Measurements from ENCODE around the gene NCBP2L. TPM values are rescaled to one million over a fixed set of nuclear protein-coding genes. Genes with fewer than 3 reads are reported as not detected.

NCBP2L gene
- total RNA-seq, 2 experiments from 2014 or later = not detected

DNA sequence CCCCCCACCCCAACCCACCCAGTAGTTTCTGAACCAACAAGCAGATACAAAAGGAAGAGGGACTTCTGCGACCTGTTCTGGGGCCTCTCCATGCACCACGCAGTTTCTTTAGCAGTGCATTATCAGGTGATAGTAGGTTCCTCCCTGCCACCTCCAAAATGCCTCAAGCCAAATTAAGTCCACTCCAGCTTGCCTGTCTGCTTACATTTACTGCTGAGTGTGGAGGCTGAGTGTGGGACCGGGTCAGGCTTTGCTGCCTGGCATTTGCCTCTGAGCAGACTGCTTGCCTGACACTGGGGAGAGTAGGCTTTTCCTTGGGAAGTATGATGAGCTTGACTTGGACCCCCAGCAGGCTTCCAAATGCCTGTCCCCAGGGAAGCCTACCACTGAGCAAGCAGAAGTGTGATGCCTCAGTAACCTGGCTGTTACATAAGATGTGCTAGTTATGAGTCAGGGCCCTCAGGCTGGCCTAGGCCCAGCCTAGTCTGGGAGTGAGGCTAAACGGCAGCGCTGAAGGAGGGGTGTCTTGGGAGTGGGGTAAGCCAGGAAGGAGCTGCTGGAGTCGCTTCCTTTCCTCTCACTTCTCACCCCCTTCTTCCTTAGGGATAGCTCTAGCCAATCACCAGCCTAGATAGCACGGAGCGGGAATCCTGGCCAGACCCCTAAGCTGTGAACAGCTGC is 10.9 kb upstream of the NCBP2L start:
- TF ChIP-seq, protein P1, sequence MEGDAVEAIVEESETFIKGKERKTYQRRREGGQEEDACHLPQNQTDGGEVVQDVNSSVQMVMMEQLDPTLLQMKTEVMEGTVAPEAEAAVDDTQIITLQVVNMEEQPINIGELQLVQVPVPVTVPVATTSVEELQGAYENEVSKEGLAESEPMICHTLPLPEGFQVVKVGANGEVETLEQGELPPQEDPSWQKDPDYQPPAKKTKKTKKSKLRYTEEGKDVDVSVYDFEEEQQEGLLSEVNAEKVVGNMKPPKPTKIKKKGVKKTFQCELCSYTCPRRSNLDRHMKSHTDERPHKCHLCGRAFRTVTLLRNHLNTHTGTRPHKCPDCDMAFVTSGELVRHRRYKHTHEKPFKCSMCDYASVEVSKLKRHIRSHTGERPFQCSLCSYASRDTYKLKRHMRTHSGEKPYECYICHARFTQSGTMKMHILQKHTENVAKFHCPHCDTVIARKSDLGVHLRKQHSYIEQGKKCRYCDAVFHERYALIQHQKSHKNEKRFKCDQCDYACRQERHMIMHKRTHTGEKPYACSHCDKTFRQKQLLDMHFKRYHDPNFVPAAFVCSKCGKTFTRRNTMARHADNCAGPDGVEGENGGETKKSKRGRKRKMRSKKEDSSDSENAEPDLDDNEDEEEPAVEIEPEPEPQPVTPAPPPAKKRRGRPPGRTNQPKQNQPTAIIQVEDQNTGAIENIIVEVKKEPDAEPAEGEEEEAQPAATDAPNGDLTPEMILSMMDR (conservative IDR thresholded peaks at IDR 0.05; ENCODE audit: low read length) = no peak
- no peak for TF ChIP-seq EZH2phosphoT487 (IDR thresholded peaks at IDR 0.05; ENCODE audit: borderline replicate concordance, low read depth, low read length)
- no TSS peak for BruUV-seq (replicated peaks)
- ChIA-PET CTCF (ENCODE audit: unreplicated experiment) (interaction anchor here (0.6 kb wide), 1 partner anchor 834 kb away, joined by 6 read pairs; no protein-coding TSS in a partner anchor), POLR2A (no interaction called here)
- Histone ChIP-seq H3K36me3 (ENCODE audit: insufficient read depth, low read length) (no peaks in the 10 kb centered on the region), H2AFZ (ENCODE audit: low read length) (no peak overlapping the region), H4K20me1 (ENCODE audit: insufficient read depth, low read length) (no peaks in the 10 kb centered on the region), H3K79me2 (ENCODE audit: insufficient read depth, low read depth, low read length) (no peaks in the 10 kb centered on the region), H3K9me2 (ENCODE audit: insufficient read depth, low read length) (no peaks in the 10 kb centered on the region), H3K9me3 (ENCODE audit: low read length) (no peaks in the 10 kb centered on the region), H3K4me3 (ENCODE audit: low read depth, low read length, poor library complexity, severe bottlenecking) (no peak overlapping the region), H3K4me1 (ENCODE audit: insufficient read depth, low read length, poor library complexity, severe bottlenecking) (no peaks in the 10 kb centered on the region), H3K27ac (ENCODE audit: low read depth, low read length, poor library complexity, severe bottlenecking) (no peak overlapping the region), H3K4me2 (ENCODE audit: low read length) (no peak overlapping the region)
- intact Hi-C loops (cut with micrococcal nuclease; ENCODE audit: unreplicated experiment) = no loop called here
- no peak for DNase-seq (ENCODE audit: low spot score)

DNA sequence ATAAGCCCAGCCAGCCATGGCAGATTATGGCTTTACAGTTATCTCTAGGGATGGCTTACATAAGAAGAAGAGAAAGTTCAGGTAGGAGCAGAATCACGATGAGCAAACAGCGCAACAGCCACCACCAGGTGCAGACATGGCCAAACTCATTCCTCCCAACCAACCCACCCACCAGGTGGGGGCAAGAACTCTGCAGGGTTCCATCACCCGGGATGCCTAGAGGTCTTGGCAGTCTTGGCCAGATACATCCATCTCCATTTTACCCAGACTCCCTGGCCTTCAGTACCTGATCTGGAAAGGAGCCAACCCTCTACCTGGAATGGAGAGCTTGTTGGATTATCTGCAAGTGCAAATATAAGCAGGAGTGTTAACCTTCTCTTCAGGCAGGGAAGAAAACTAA is 9.5 kb upstream of the NCBP2L start:
- DNase-seq (ENCODE audit: low spot score) = no peak
- ChIA-PET POLR2A (no interaction called here), CTCF (ENCODE audit: unreplicated experiment) (no interaction called here)
- H3K4me2 ChIP-seq (ENCODE audit: low read length) = no peak overlapping the region
- no peak overlapping the region for H3K4me3 ChIP-seq (ENCODE audit: low read depth, low read length, poor library complexity, severe bottlenecking)
- H3K27ac ChIP-seq (ENCODE audit: low read depth, low read length, poor library complexity, severe bottlenecking) = no peak overlapping the region
- H4K20me1 ChIP-seq (ENCODE audit: insufficient read depth, low read length) = no peaks in the 10 kb centered on the region
- no peaks in the 10 kb centered on the region for H3K4me1 ChIP-seq (ENCODE audit: insufficient read depth, low read length, poor library complexity, severe bottlenecking)
- BruUV-seq (replicated peaks) = no TSS peak
- no peaks in the 10 kb centered on the region for H3K36me3 ChIP-seq (ENCODE audit: insufficient read depth, low read length)
- no peaks in the 10 kb centered on the region for H3K79me2 ChIP-seq (ENCODE audit: insufficient read depth, low read depth, low read length)
- no peaks in the 10 kb centered on the region for H3K9me2 ChIP-seq (ENCODE audit: insufficient read depth, low read length)
- TF ChIP-seq, protein P1 (conservative IDR thresholded peaks at IDR 0.05; ENCODE audit: low read length) = no peak
- TF ChIP-seq EZH2phosphoT487 (IDR thresholded peaks at IDR 0.05; ENCODE audit: borderline replicate concordance, low read depth, low read length) = no peak
- no peak overlapping the region for H2AFZ ChIP-seq (ENCODE audit: low read length)
- no peaks in the 10 kb centered on the region for H3K9me3 ChIP-seq (ENCODE audit: low read length)
- intact Hi-C loops (cut with micrococcal nuclease; ENCODE audit: unreplicated experiment) = no loop called here

DNA sequence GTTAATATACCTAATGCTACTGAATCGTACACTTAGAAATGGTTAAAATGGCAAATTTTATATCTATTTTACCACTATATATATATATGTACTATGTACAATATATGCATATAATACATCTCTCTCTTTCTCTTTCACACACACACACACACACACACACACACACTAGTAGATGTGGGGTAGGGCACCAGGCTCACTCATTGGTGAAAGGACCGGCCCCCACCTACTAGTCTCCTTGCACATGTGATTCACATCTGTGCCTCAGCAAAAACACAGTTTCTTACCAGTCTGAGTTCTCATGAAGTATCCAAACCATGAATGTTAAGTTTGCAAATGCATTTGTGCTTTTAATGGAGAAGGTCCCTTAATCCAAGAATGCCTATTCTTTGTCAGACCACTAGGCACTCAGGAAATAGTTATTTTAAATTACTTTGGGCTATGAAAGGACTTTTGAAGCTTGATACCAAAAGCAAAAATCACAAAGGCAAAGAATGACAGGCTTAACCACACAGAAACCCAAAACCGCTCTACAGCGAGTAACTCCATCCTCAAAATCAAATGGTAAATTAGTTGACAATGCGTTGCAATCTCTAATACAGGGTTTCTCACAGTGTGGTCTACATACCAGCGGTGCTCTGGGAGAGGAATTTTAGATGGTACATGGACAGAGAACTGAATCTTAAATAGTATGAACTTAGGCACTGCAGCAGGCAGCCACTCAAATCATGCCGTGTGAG is 7.8 kb upstream of the NCBP2L start:
- TF ChIP-seq EZH2phosphoT487 (IDR thresholded peaks at IDR 0.05; ENCODE audit: borderline replicate concordance, low read depth, low read length) = no peak
- TF ChIP-seq, protein P1 (conservative IDR thresholded peaks at IDR 0.05; ENCODE audit: low read length) = no peak
- intact Hi-C loops (cut with micrococcal nuclease; ENCODE audit: unreplicated experiment) = loop anchor here (10.0 kb wide), 2 partner anchors 305 to 745 kb away; no protein-coding TSS in a partner anchor
- H4K20me1 ChIP-seq (ENCODE audit: insufficient read depth, low read length) = no peaks in the 10 kb centered on the region
- H3K9me2 ChIP-seq (ENCODE audit: insufficient read depth, low read length) = no peaks in the 10 kb centered on the region
- no peak overlapping the region for H3K4me2 ChIP-seq (ENCODE audit: low read length)
- ChIA-PET POLR2A (no interaction called here), CTCF (ENCODE audit: unreplicated experiment) (no interaction called here)
- no peaks in the 10 kb centered on the region for H3K4me1 ChIP-seq (ENCODE audit: insufficient read depth, low read length, poor library complexity, severe bottlenecking)
- no peaks in the 10 kb centered on the region for H3K9me3 ChIP-seq (ENCODE audit: low read length)
- no peak for DNase-seq (ENCODE audit: low spot score)
- H3K4me3 ChIP-seq (ENCODE audit: low read depth, low read length, poor library complexity, severe bottlenecking) = no peak overlapping the region
- BruUV-seq (replicated peaks) = no TSS peak
- no peaks in the 10 kb centered on the region for H3K36me3 ChIP-seq (ENCODE audit: insufficient read depth, low read length)
- no peaks in the 10 kb centered on the region for H3K79me2 ChIP-seq (ENCODE audit: insufficient read depth, low read depth, low read length)
- H2AFZ ChIP-seq (ENCODE audit: low read length) = no peak overlapping the region
- no peak overlapping the region for H3K27ac ChIP-seq (ENCODE audit: low read depth, low read length, poor library complexity, severe bottlenecking)
